NCI-H1694 treated with DMSO at 0.1 percent for 48 hours (cell line): ENCODE results near the gene NUMBL.

Source experiments
- DNase-seq: peaks from one replicate; lab custom pipeline; 2025; lab: John Stamatoyannopoulos, UW

Gene NUMBL

GRCh38 chr19:40716031-40716481 is 25.6 kb upstream of the NUMBL start:
- DNase-seq: peak; percentile 47

- DNase-seq: peak; percentile 93
Measured at GRCh38 chr19:40714441-40715299, 24.2 kb upstream of the NUMBL start.

GRCh38 chr19:40713939-40714338 is 23.5 kb upstream of the NUMBL start:
- DNase-seq: no peak

- DNase-seq: no peak
Measured at GRCh38 chr19:40709817-40710216, 19.4 kb upstream of the NUMBL start.

- no peak for DNase-seq
Measured at GRCh38 chr19:40707615-40708014, 17.2 kb upstream of the NUMBL start.

- DNase-seq: no peak
Measured at GRCh38 chr19:40705950-40706619, 15.6 kb upstream of the NUMBL start.

GRCh38 chr19:40705362-40705651 is 14.9 kb upstream of the NUMBL start:
- no peak for DNase-seq

- DNase-seq: no peak
Measured at GRCh38 chr19:40704491-40705361, 14.3 kb upstream of the NUMBL start.

- no peak for DNase-seq
Measured at GRCh38 chr19:40703029-40703755, 12.7 kb upstream of the NUMBL start.

- peak; percentile 86 for DNase-seq
Measured at GRCh38 chr19:40702337-40703012, 12.0 kb upstream of the NUMBL start.

GRCh38 chr19:40701758-40702157 is 11.3 kb upstream of the NUMBL start:
- DNase-seq: no peak

GRCh38 chr19:40700083-40700482 is 9.6 kb upstream of the NUMBL start:
- DNase-seq: no peak

- no peak for DNase-seq
Measured at GRCh38 chr19:40697007-40697406, 6.6 kb upstream of the NUMBL start.

GRCh38 chr19:40695881-40696280 is 5.4 kb upstream of the NUMBL start:
- no peak for DNase-seq

GRCh38 chr19:40693896-40694295 is 3.4 kb upstream of the NUMBL start:
- DNase-seq: no peak

- DNase-seq: peak; percentile 24
Measured at GRCh38 chr19:40693150-40693788, 2.8 kb upstream of the NUMBL start.

- peak; percentile 24 for DNase-seq
Measured at GRCh38 chr19:40692212-40692551, 1.7 kb upstream of the NUMBL start.

- peak; percentile 96 for DNase-seq
Measured at GRCh38 chr19:40691421-40692211, 1.2 kb upstream of the NUMBL start.

GRCh38 chr19:40690693-40691420 is 406 bp upstream of the NUMBL start:
- peak; percentile 87 for DNase-seq
